Upper lobe of left lung (tissue), 4 donors: ENCODE results near the gene TMEM255A.

Experiments used
- CTCF ChIP-seq, 6 experiments: fragments of 450-650 bp in 4 of 6; fragments of 200-600 bp in 2 of 6; sonication (generic) in 2 of 6; IDR thresholded peaks; one replicate each; pipeline ENCODE4 v1.5.1; 2016 to 2019; ENCODE audit warnings: antibody characterized with exemption in 6 of 6
- POLR2A ChIP-seq, 4 donors: fragments of 450-650 bp; IDR thresholded peaks; one replicate each; pipeline ENCODE4 v1.5.1; 2016 to 2017; ENCODE audit warnings: antibody characterized with exemption in 4 of 4, mild to moderate bottlenecking in 2 of 4
- POLR2AphosphoS5 ChIP-seq, 2 donors: sonication (generic); formaldehyde crosslinking; IDR thresholded peaks; one replicate each; pipeline ENCODE4 v1.5.1; 2017; ENCODE audit warnings: antibody characterized with exemption in 2 of 2

DNA sequence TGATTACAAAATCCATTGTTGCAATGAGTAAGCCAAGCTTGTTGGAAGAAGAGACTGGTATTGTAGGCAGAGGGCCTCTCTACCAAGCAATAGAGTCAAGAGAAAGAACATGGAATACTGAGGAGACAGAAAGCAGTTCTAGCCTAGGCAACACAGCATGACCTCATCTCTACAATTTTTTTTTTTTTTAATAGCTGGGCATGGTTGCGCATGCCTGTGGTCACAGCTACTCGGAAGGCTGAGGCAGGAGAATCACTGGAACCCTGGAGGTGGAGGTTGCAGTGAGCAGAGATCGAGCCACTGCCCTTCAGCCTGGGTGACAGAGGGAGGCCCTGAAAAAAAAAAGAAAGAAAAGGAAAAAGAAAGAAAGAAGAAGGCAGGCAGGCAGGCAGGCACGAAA lies 72.3 kb downstream of the TMEM255A start:
- TF ChIP-seq CTCF (IDR thresholded peaks at IDR 0.05) (no peak), POLR2A (IDR thresholded peaks at IDR 0.05) (no peak), POLR2AphosphoS5 (IDR thresholded peaks at IDR 0.05) (no peak)
